Smooth muscle cell of the umbilical artery (primary cell): ENCODE results near the gene SEPTIN11. TPM values are rescaled to one million over a fixed set of nuclear protein-coding genes. Genes with fewer than 3 reads are reported as not detected.

ENCODE experiments used
- total RNA-seq: library from RNA; depleted of rRNA; stranded (reverse); fragments of >200 nt; gene quantifications from 2 replicates; pipeline ENCODE4 v1.2.3, GENCODE V29; 2014

SEPTIN11 gene
- total RNA-seq, result 178 and 313 TPM in 2 replicates

GRCh38 chr4:76949276-76950051, at the start of gene SEPTIN11:
Gene SEPTIN11 (plus strand): TSS chr4:76949752. CDS start chr4:76949904, 152 bp downstream.

Other genes starting within 250 kb of the SEPTIN11 start
- under 0.01 and 0.05 TPM in 2 replicates for gene SOWAHB, start 51.6 kb upstream of the SEPTIN11 start, total RNA-seq
- 144 and 158 TPM in 2 replicates for gene CCNI, start 126.2 kb downstream of the SEPTIN11 start, total RNA-seq
- 33.8 and 57.0 TPM in 2 replicates for gene CCNG2, start 207.5 kb downstream of the SEPTIN11 start, total RNA-seq